ENCODE data around the gene FOXP4.

Gene FOXP4

DNA sequence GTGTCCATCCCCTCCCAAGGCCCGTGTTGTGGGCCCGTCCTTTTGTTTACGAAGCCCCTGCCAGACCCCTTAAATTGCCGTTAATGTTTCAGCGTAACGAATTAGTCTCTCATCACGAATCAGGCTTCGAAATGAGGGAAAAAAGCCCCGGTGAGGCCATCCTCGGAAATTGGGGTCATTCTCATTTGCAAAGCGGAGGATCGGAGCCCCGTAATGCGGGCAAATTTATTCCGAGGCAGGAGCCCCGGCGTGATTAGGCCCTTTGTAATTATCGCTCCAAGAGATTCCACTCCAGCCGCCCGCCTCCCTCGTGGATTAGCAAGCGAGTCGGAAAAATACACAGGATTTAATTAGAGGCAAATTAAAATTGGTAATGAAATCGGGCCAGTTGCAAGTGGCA is 47.2 kb downstream of the FOXP4 start:
- H3K79me2 ChIP-seq (ENCODE audit: insufficient read depth, low read length): no peaks in the 10 kb centered on the region
- H3K9ac ChIP-seq (ENCODE audit: low read length): no peak overlapping the region
- no peaks in the 10 kb centered on the region for H3K9me3 ChIP-seq (ENCODE audit: low read length)
- H3K4me3 ChIP-seq (ENCODE audit: low read depth, low read length, poor library complexity, severe bottlenecking): no peak overlapping the region
- H4K20me1 ChIP-seq (ENCODE audit: insufficient read depth, low read length): no peaks in the 10 kb centered on the region
- no peaks in the 10 kb centered on the region for H3K27me3 ChIP-seq (ENCODE audit: insufficient read depth, low read length)
- H3K36me3 ChIP-seq (ENCODE audit: insufficient read depth, low read length): no peaks in the 10 kb centered on the region
- H3K4me1 ChIP-seq (ENCODE audit: insufficient read depth, low read length, severe bottlenecking): no peaks in the 10 kb centered on the region
- no peaks in the 10 kb centered on the region for H3K9me2 ChIP-seq (ENCODE audit: low read depth, low read length)
- H3K27ac ChIP-seq (ENCODE audit: low read depth, low read length, poor library complexity, severe bottlenecking): no peak overlapping the region
- no peaks in the 10 kb centered on the region for H3F3A ChIP-seq (ENCODE audit: insufficient read depth, low read length)
- H3K4me2 ChIP-seq (ENCODE audit: low read length): no peak overlapping the region
- no peak overlapping the region for H2AFZ ChIP-seq (ENCODE audit: low read length)
- TF ChIP-seq, protein P1, sequence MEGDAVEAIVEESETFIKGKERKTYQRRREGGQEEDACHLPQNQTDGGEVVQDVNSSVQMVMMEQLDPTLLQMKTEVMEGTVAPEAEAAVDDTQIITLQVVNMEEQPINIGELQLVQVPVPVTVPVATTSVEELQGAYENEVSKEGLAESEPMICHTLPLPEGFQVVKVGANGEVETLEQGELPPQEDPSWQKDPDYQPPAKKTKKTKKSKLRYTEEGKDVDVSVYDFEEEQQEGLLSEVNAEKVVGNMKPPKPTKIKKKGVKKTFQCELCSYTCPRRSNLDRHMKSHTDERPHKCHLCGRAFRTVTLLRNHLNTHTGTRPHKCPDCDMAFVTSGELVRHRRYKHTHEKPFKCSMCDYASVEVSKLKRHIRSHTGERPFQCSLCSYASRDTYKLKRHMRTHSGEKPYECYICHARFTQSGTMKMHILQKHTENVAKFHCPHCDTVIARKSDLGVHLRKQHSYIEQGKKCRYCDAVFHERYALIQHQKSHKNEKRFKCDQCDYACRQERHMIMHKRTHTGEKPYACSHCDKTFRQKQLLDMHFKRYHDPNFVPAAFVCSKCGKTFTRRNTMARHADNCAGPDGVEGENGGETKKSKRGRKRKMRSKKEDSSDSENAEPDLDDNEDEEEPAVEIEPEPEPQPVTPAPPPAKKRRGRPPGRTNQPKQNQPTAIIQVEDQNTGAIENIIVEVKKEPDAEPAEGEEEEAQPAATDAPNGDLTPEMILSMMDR (IDR thresholded peaks at IDR 0.05; ENCODE audit: low read length): no peak

DNA sequence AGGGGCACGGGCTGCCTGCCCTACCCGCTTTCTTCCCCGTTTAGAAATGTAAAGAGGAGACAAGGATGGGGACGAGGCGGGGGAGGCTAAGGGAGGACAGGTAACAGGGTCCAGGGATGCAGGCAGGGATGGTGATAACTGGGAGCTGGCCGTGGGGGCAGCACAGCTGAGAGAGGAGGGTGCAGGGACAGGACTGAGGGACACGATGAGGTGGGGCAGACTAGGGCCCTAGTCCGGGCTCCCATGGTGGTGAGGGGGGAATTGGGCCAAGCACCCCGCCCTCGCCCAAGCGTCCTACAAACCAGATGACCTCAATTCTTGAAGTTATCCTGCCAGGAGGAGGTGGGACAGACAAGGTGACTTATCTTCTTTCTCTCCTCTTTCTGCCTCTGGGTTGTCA is 47.7 kb downstream of the FOXP4 start:
- H3K9ac ChIP-seq (ENCODE audit: low read length): no peak overlapping the region
- H3K4me2 ChIP-seq (ENCODE audit: low read length): no peak overlapping the region
- no peaks in the 10 kb centered on the region for H4K20me1 ChIP-seq (ENCODE audit: insufficient read depth, low read length)
- H3K79me2 ChIP-seq (ENCODE audit: insufficient read depth, low read length): no peaks in the 10 kb centered on the region
- H3K27ac ChIP-seq (ENCODE audit: low read depth, low read length, poor library complexity, severe bottlenecking): no peak overlapping the region
- no peaks in the 10 kb centered on the region for H3K36me3 ChIP-seq (ENCODE audit: insufficient read depth, low read length)
- no peak overlapping the region for H3K4me3 ChIP-seq (ENCODE audit: low read depth, low read length, poor library complexity, severe bottlenecking)
- no peak overlapping the region for H2AFZ ChIP-seq (ENCODE audit: low read length)
- no peaks in the 10 kb centered on the region for H3F3A ChIP-seq (ENCODE audit: insufficient read depth, low read length)
- H3K9me3 ChIP-seq (ENCODE audit: low read length): no peaks in the 10 kb centered on the region
- no peaks in the 10 kb centered on the region for H3K4me1 ChIP-seq (ENCODE audit: insufficient read depth, low read length, severe bottlenecking)
- TF ChIP-seq, protein P1 (IDR thresholded peaks at IDR 0.05; ENCODE audit: low read length): no peak
- no peak for TF ChIP-seq EZH2 (IDR thresholded peaks at IDR 0.05; ENCODE audit: borderline replicate concordance, low read length)
- H3K27me3 ChIP-seq (ENCODE audit: insufficient read depth, low read length): no peaks in the 10 kb centered on the region
- no peaks in the 10 kb centered on the region for H3K9me2 ChIP-seq (ENCODE audit: low read depth, low read length)

DNA sequence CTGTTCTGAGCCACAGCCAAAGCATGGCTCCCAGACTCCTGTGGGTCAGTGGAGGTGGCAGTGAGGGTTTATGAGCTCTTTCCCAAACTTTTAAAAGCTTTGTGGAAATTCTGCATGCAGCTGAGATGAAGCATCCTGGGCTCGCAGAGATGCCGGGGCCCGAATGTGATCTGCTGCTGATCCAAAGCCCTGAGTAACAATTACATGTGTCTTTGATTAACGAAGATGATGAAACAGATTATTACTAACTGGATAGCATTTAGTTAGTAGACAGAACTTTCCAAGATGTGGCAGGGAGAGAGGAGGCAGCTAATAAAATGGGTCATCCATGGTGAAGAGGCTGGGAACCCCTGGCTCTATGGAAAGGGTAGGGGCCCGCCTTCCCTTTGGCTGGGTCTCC is 48.1 kb downstream of the FOXP4 start:
- H3K9me2 ChIP-seq (ENCODE audit: low read depth, low read length): no peaks in the 10 kb centered on the region
- H3K9me3 ChIP-seq (ENCODE audit: low read length): no peaks in the 10 kb centered on the region
- TF ChIP-seq, protein P1 (IDR thresholded peaks at IDR 0.05; ENCODE audit: low read length): no peak
- no peak for TF ChIP-seq EZH2 (IDR thresholded peaks at IDR 0.05; ENCODE audit: borderline replicate concordance, low read length)
- no peaks in the 10 kb centered on the region for H3F3A ChIP-seq (ENCODE audit: insufficient read depth, low read length)
- H3K4me2 ChIP-seq (ENCODE audit: low read length): no peak overlapping the region
- H3K4me3 ChIP-seq (ENCODE audit: low read depth, low read length, poor library complexity, severe bottlenecking): no peak overlapping the region
- H3K79me2 ChIP-seq (ENCODE audit: insufficient read depth, low read length): no peaks in the 10 kb centered on the region
- no peak overlapping the region for H2AFZ ChIP-seq (ENCODE audit: low read length)
- no peak overlapping the region for H3K27ac ChIP-seq (ENCODE audit: low read depth, low read length, poor library complexity, severe bottlenecking)
- no peaks in the 10 kb centered on the region for H4K20me1 ChIP-seq (ENCODE audit: insufficient read depth, low read length)
- H3K4me1 ChIP-seq (ENCODE audit: insufficient read depth, low read length, severe bottlenecking): no peaks in the 10 kb centered on the region
- H3K9ac ChIP-seq (ENCODE audit: low read length): no peak overlapping the region
- no peaks in the 10 kb centered on the region for H3K27me3 ChIP-seq (ENCODE audit: insufficient read depth, low read length)
- H3K36me3 ChIP-seq (ENCODE audit: insufficient read depth, low read length): no peaks in the 10 kb centered on the region

Measured in OCI-LY1 (cell line).